Endodermal cell (in vitro differentiated cells): ENCODE results near the gene TTYH2. TPM values are rescaled to one million over a fixed set of nuclear protein-coding genes. Genes with fewer than 3 reads are reported as not detected.

Experiments used
- DNase-seq: peaks from one replicate; pipeline ENCODE4 v3.0.0-alpha.2; 2017
- H3K27ac ChIP-seq: 2 replicates; pipeline ENCODE4 v1.5.1; 2013; ENCODE audit warnings: mild to moderate bottlenecking, low read depth, low read length, moderate library complexity
- H3K27me3 ChIP-seq: 2 replicates; pipeline ENCODE4 v1.6.1; 2013; ENCODE audit warnings: mild to moderate bottlenecking, low read length, moderate library complexity; ENCODE audit not compliant: insufficient read depth, control insufficient read depth, poor library complexity, severe bottlenecking
- H3K36me3 ChIP-seq: 2 replicates; pipeline ENCODE4 v1.7.0; 2013; ENCODE audit warnings: mild to moderate bottlenecking, low read length, moderate library complexity; ENCODE audit not compliant: control insufficient read depth, insufficient read depth
- H3K4me1 ChIP-seq: one replicate; pipeline ENCODE4 v1.7.0; 2013; ENCODE audit warnings: low read length; ENCODE audit not compliant: control insufficient read depth, insufficient read depth
- H3K4me3 ChIP-seq: 2 replicates; pipeline ENCODE4 v1.5.1; 2013; ENCODE audit warnings: mild to moderate bottlenecking, low read length, moderate library complexity
- H3K9ac ChIP-seq: 2 replicates; pipeline ENCODE4 v1.6.1; 2013; ENCODE audit warnings: mild to moderate bottlenecking, low read length, moderate library complexity; ENCODE audit not compliant: poor library complexity, severe bottlenecking; ENCODE audit errors: extremely low read depth
- H3K9me3 ChIP-seq: 2 replicates; pipeline ENCODE4 v1.6.1; 2013; ENCODE audit warnings: mild to moderate bottlenecking, low read length, moderate library complexity; ENCODE audit not compliant: control insufficient read depth
- H3K27ac Mint-ChIP-seq: 2 replicates; pipeline ENCODE4 v1.8.0; 2020; ENCODE audit warnings: mixed read lengths
- H3K27me3 Mint-ChIP-seq: 2 replicates; pipeline ENCODE4 v1.8.0; 2021; ENCODE audit warnings: mild to moderate bottlenecking, mixed read lengths; ENCODE audit not compliant: insufficient read depth
- H3K36me3 Mint-ChIP-seq: 2 replicates; pipeline ENCODE4 v1.8.0; 2020; ENCODE audit warnings: low read depth, mixed read lengths
- H3K4me1 Mint-ChIP-seq: 2 replicates; pipeline ENCODE4 v1.8.0; 2020; ENCODE audit warnings: mixed read lengths
- H3K4me3 Mint-ChIP-seq: 2 replicates; pipeline ENCODE4 v1.8.0; 2020; ENCODE audit warnings: mild to moderate bottlenecking, moderate library complexity, mixed read lengths
- H3K9me3 Mint-ChIP-seq: 2 replicates; pipeline ENCODE4 v1.8.0; 2020; ENCODE audit warnings: mild to moderate bottlenecking, mixed read lengths
- WGBS, 2 experiments: methylation state at CpG; one replicate each; pipeline versions ENCODE4 v1.1.5 to v1.1.7; 2013; ENCODE audit warnings: missing lambda C conversion rate in 2 of 2, mixed read lengths in 1 of 2; ENCODE audit not compliant: insufficient coverage in 1 of 2, insufficient read length in 1 of 2; 5-methylcytosine and 5-hydroxymethylcytosine counted together
- total RNA-seq, 2 donors: library from RNA; stranded (reverse); fragmentation: NEBNext Ultra II Directional in 1 of 2; extraction: Animal tissue kit (Norgen Biotek cat#: 25700) in 1 of 2; gene quantifications; 2 replicates in 1 of 2; 3 replicates in 1 of 2; pipeline ENCODE4 v1.2.1, GENCODE V29; 2021
- TF ChIP-seq, protein P1 (sequence below): fragments of 200-600 bp; sonication (generic); conservative IDR thresholded peaks from 2 replicates; pipeline ENCODE4 v1.5.0; 2021; ENCODE audit warnings: antibody characterized with exemption, mild to moderate bottlenecking

TTYH2 gene
- total RNA-seq, 2 donors from 2014 or later = 1.2 to 1.6 TPM

DNA sequence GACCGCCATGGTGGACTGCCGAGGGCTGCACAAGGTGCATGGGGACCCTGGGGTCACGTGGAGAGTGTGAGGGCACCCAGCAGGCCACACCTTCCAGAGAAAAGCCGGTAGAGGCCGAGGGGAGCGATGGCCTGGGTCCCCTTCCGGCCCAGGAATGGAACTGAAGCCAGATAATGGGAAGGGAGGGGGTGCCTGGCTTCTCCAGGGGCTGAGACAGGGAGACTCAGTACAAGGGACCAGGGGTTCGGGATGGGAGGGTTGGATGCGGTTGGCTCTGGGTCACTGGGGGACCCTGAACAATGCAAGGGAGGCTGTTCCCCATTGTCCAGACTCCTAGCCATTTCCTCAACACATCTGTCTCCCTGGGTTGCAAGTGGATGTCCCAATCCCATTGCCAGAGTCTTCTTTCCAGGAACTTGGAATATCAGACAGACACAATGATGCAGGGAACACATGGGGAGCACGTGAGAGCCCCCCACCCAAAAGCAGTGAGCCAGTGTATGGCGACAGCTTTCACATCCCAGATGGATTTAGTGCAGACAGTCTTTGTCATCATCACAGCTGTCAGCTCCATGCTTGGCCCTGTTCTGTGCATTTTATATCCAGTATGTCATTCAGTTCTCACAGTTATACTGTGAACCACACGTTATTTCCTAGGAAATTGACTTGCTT lies 37.1 kb downstream of the TTYH2 start:
- Mint-ChIP-seq H3K9me3 (peaks cover 4% of the 10 kb centered on the region), H3K4me3 (no peak overlapping the region), H3K4me1 (peaks cover 5% of the 10 kb centered on the region), H3K27me3 (peaks cover 18% of the 10 kb centered on the region), H3K36me3 (no peaks in the 10 kb centered on the region), H3K27ac (no peak overlapping the region)
- Histone ChIP-seq H3K36me3 (no peaks in the 10 kb centered on the region), H3K27me3 (no peaks in the 10 kb centered on the region), H3K4me3 (no peak overlapping the region), H3K27ac (no peak overlapping the region), H3K4me1 (no peaks in the 10 kb centered on the region), H3K9me3 (no peaks in the 10 kb centered on the region), H3K9ac (no peak overlapping the region)
- no peak for DNase-seq
- TF ChIP-seq, protein P1, sequence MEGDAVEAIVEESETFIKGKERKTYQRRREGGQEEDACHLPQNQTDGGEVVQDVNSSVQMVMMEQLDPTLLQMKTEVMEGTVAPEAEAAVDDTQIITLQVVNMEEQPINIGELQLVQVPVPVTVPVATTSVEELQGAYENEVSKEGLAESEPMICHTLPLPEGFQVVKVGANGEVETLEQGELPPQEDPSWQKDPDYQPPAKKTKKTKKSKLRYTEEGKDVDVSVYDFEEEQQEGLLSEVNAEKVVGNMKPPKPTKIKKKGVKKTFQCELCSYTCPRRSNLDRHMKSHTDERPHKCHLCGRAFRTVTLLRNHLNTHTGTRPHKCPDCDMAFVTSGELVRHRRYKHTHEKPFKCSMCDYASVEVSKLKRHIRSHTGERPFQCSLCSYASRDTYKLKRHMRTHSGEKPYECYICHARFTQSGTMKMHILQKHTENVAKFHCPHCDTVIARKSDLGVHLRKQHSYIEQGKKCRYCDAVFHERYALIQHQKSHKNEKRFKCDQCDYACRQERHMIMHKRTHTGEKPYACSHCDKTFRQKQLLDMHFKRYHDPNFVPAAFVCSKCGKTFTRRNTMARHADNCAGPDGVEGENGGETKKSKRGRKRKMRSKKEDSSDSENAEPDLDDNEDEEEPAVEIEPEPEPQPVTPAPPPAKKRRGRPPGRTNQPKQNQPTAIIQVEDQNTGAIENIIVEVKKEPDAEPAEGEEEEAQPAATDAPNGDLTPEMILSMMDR = no peak
- whole genome bisulfite sequencing, 2 experiments = 76 to 93% methylated on average over 4 to 12 of the region's 12 CpGs

DNA sequence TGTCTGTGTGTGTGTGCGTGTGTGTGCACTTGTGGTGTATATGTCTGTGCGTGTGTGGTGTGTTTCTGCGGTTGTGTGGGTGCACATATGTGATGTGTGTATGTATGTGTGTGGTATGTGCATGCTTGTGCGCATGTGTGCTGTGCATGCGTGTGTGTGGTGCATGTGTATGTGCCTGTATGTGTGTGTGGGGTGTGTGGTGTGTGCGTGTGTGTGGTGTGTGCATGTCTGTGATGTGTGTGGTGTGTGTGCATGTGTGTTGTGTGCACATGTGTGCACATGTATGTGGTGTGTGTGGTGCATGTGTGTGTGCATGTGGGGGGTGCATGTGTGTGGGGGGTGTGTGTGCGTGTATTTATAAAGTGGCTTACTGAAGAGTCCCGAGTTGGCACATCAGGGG lies 37.7 kb downstream of the TTYH2 start:
- TF ChIP-seq, protein P1 = no peak
- Histone ChIP-seq H3K4me3 (no peak overlapping the region), H3K36me3 (no peaks in the 10 kb centered on the region), H3K4me1 (no peaks in the 10 kb centered on the region), H3K9ac (no peak overlapping the region), H3K27me3 (no peaks in the 10 kb centered on the region), H3K9me3 (no peaks in the 10 kb centered on the region), H3K27ac (no peak overlapping the region)
- DNase-seq = no peak
- WGBS, 2 experiments = 87 to 100% methylated on average over 2 to 8 of the region's 8 CpGs
- Mint-ChIP-seq H3K36me3 (no peaks in the 10 kb centered on the region), H3K27me3 (peaks cover 15% of the 10 kb centered on the region), H3K4me1 (peaks cover 2% of the 10 kb centered on the region), H3K27ac (no peak overlapping the region), H3K9me3 (peaks cover 4% of the 10 kb centered on the region), H3K4me3 (no peak overlapping the region)

DNA sequence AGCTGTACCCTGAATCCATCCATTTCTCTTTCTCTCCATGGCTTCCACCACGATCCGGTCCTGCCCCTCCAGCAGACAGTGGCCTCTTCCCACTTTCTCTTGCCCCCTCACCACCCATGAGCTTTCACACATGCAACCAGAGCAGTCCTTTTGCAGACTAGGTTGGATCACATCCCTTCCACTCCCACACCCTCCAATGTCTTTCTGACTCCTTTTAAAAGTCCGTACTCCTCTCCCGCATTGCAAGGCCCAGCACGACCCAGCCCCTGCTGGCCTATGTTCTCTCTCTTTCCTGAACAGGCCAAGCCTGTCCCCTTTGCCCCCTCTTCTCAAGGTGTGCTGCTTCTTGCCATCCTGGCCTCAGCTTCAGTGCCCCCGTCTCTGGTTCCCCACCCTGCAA lies 38.2 kb downstream of the TTYH2 start:
- Histone ChIP-seq H3K4me1 (no peaks in the 10 kb centered on the region), H3K36me3 (no peaks in the 10 kb centered on the region), H3K4me3 (no peak overlapping the region), H3K27me3 (no peaks in the 10 kb centered on the region), H3K9me3 (no peaks in the 10 kb centered on the region), H3K9ac (no peak overlapping the region), H3K27ac (no peak overlapping the region)
- TF ChIP-seq, protein P1 = no peak
- Mint-ChIP-seq H3K9me3 (peaks cover 2% of the 10 kb centered on the region), H3K27ac (no peak overlapping the region), H3K27me3 (peaks cover 10% of the 10 kb centered on the region), H3K4me3 (no peak overlapping the region), H3K4me1 (peaks cover 2% of the 10 kb centered on the region), H3K36me3 (no peaks in the 10 kb centered on the region)
- 90% methylated on average over 6 of the region's 6 CpGs for WGBS, 2 experiments
- DNase-seq = no peak
